Prostate gland (tissue), 2 donors: ENCODE measurements around the gene EEF2KMT. TPM values are rescaled to one million over a fixed set of nuclear protein-coding genes. Genes with fewer than 3 reads are reported as not detected.

ENCODE experiments used
- DNase-seq: peaks from one replicate; pipeline ENCODE4 v3.0.0-alpha.2; 2019; ENCODE audit warnings: low spot score
- H3K27ac ChIP-seq, 2 donors: fragments of 200-600 bp; sonication (generic); 2 replicates each; pipeline ENCODE4 v1.5.1; 2017 to 2019
- H3K27me3 ChIP-seq: fragments of 200-600 bp; sonication (generic); replicated peaks from 2 replicates; pipeline ENCODE4 v1.5.1; 2019; ENCODE audit not compliant: insufficient read depth
- H3K36me3 ChIP-seq, 2 donors: fragments of 200-600 bp; sonication (generic); 1 replicate in 1 of 2; 2 replicates in 1 of 2; pipeline versions ENCODE4 v1.5.1 to v1.8.1; 2017 to 2019
- H3K4me1 ChIP-seq: fragments of 200-600 bp; sonication (generic); replicated peaks from 2 replicates; pipeline ENCODE4 v1.5.1; 2019
- H3K4me3 ChIP-seq, 2 donors: fragments of 200-600 bp; sonication (generic); 2 replicates each; pipeline ENCODE4 v1.5.1; 2017 to 2019
- H3K9me3 ChIP-seq: fragments of 200-600 bp; sonication (generic); 2 replicates; pipeline ENCODE4 v1.5.1; 2017
- POLR2A ChIP-seq: fragments of 450-650 bp; IDR thresholded peaks from one replicate; pipeline ENCODE4 v1.6.1; 2016; ENCODE audit warnings: antibody characterized with exemption, mild to moderate bottlenecking
- POLR2AphosphoS5 ChIP-seq: sonication (generic); formaldehyde crosslinking; IDR thresholded peaks from one replicate; pipeline ENCODE4 v1.6.1; 2017; ENCODE audit warnings: antibody characterized with exemption
- WGBS: methylation state at CpG from one replicate; pipeline ENCODE4 v1.1.5; 2018; 5-methylcytosine and 5-hydroxymethylcytosine counted together
- intact Hi-C: fragments of 100-400 bp; cut with DNase I; formaldehyde crosslinking; loops from one replicate; pipeline ENCODE4 v1.14.2; 2022
- total RNA-seq, 2 donors: library from RNA; depleted of rRNA; stranded (reverse); fragments of >200 nt; gene quantifications; one replicate each; pipeline ENCODE4 v1.1.0, GENCODE V29; 2016
- TF ChIP-seq, protein P1 (sequence below), 4 experiments: fragments of 200-600 bp in 2 of 4; fragments of 450-650 bp in 2 of 4; sonication (generic) in 2 of 4; IDR thresholded peaks; 1 replicate in 3 of 4; 2 replicates in 1 of 4; pipeline ENCODE4 v1.5.1; 2016 to 2019; ENCODE audit warnings: antibody characterized with exemption in 4 of 4, mild to moderate bottlenecking in 2 of 4, moderate library complexity in 2 of 4

EEF2KMT gene
- total RNA-seq, 2 donors from 2014 or later, result 10.1 to 10.8 TPM

DNA sequence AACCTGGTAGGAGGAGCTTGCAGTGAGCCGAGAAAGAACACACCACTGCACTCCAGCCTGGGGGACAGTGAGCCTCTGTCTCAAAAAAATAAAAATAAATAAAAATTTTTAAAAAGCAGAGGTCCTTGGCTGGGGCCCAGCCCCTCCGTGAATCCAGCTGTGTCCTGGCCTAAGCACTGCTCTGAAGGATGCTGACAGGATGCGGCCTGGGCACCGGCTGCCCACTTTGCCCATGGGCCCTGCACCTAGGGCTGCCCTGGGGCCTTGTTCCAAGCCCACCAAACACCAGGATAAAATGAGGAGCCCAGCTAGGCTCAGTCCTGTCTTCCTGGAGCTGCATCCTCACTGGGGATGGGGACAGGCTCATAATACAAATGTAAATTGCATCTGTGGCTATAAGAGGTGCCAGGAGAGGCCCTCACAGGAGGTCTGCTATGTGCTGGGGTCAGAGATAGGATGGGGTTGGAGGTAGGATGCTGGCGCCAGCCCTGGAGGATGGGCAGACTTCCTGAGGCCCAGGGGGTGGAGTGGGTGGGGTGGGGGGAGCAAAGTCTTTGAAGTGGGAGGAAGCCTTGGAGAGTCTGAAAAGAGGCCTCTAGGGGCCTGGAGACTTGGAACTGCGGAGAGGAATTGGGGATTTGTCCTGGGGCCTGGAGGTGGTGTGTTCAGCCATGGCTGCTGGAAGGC lies 38.1 kb downstream of the EEF2KMT start:
- Histone ChIP-seq H3K4me3 (no peak overlapping the region), H3K27ac (no peak overlapping the region), H3K4me1 (no peaks in the 10 kb centered on the region), H3K9me3 (no peaks in the 10 kb centered on the region), H3K36me3 (no peaks in the 10 kb centered on the region), H3K27me3 (no peaks in the 10 kb centered on the region)
- TF ChIP-seq, protein P1, sequence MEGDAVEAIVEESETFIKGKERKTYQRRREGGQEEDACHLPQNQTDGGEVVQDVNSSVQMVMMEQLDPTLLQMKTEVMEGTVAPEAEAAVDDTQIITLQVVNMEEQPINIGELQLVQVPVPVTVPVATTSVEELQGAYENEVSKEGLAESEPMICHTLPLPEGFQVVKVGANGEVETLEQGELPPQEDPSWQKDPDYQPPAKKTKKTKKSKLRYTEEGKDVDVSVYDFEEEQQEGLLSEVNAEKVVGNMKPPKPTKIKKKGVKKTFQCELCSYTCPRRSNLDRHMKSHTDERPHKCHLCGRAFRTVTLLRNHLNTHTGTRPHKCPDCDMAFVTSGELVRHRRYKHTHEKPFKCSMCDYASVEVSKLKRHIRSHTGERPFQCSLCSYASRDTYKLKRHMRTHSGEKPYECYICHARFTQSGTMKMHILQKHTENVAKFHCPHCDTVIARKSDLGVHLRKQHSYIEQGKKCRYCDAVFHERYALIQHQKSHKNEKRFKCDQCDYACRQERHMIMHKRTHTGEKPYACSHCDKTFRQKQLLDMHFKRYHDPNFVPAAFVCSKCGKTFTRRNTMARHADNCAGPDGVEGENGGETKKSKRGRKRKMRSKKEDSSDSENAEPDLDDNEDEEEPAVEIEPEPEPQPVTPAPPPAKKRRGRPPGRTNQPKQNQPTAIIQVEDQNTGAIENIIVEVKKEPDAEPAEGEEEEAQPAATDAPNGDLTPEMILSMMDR (IDR thresholded peaks at IDR 0.05), result no peak
- TF ChIP-seq POLR2AphosphoS5 (no peak), POLR2A (no peak)
- no peak for DNase-seq
- intact Hi-C loops, result no loop called here
- WGBS, result 75% methylated on average over 6 of the region's 6 CpGs

DNA sequence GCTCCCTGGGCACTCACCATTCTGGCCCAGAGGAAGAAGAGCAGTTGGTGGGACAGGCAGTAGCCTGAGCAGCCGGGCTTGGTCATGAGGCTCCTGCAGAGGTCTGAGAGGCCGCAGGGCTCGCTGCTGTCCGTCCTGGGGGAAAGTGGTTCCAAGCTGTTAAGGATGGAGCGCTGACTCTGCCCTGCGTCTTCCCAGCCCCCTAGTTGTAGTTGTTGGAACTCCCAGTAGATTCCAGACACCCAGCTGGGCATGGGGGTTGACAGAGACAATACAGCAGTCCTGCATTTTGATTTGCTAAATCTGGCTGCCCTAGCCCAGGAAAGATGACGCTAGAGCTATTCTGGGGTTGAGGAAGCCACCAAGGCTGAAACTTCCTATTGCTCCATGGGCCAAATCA lies 39.1 kb downstream of the EEF2KMT start:
- intact Hi-C loops, result no loop called here
- H3K36me3 ChIP-seq, result no peaks in the 10 kb centered on the region
- no peak for DNase-seq
- H3K27ac ChIP-seq, result no peak overlapping the region
- H3K27me3 ChIP-seq, result no peaks in the 10 kb centered on the region
- WGBS, result 62% methylated on average over 7 of the region's 7 CpGs
- H3K4me3 ChIP-seq, result no peak overlapping the region
- TF ChIP-seq POLR2AphosphoS5 (no peak), POLR2A (no peak)
- TF ChIP-seq, protein P1 (IDR thresholded peaks at IDR 0.05), result no peak
- H3K4me1 ChIP-seq, result no peaks in the 10 kb centered on the region
- H3K9me3 ChIP-seq, result no peaks in the 10 kb centered on the region

DNA sequence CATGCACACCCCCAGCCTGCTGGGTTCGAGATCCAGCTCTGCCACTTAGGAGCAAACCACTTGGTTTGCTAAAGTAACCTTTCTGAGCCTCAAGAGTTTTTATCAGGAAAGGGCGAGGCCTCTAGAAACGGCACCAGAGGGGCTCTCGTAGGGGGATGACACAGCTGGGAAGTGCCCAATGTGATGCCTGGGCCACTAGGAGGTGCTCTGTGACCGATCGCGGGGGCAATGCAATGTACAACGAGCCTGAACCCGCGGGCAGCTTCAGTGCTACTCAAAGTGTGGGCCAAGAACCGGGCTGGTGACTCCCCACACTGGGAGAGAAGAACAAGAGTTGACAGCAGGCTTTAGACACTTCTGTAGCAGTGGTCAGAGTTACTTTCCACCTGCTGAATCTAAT lies 41.2 kb downstream of the EEF2KMT start:
- intact Hi-C loops, result no loop called here
- H3K9me3 ChIP-seq, result no peaks in the 10 kb centered on the region
- H3K4me1 ChIP-seq, result no peaks in the 10 kb centered on the region
- WGBS, result 17% methylated on average over 11 of the region's 11 CpGs
- no peak overlapping the region for H3K4me3 ChIP-seq
- TF ChIP-seq, protein P1 (IDR thresholded peaks at IDR 0.05), result no peak
- TF ChIP-seq POLR2A (no peak), POLR2AphosphoS5 (no peak)
- no peaks in the 10 kb centered on the region for H3K36me3 ChIP-seq
- no peak for DNase-seq
- H3K27me3 ChIP-seq, result no peaks in the 10 kb centered on the region
- no peak overlapping the region for H3K27ac ChIP-seq

- Histone ChIP-seq H3K36me3 (no peaks in the 10 kb centered on the region), H3K27ac (no peak overlapping the region), H3K9me3 (no peaks in the 10 kb centered on the region), H3K4me3 (no peak overlapping the region), H3K27me3 (no peaks in the 10 kb centered on the region), H3K4me1 (no peaks in the 10 kb centered on the region)
- intact Hi-C loops, result no loop called here
- DNase-seq, result no peak
- 64% methylated on average over 16 of the region's 16 CpGs for WGBS
- TF ChIP-seq POLR2AphosphoS5, result no peak
- TF ChIP-seq POLR2A, result no peak
- TF ChIP-seq, protein P1 (IDR thresholded peaks at IDR 0.05), result no peak
These were observed 42.4 kb downstream of the EEF2KMT start for GRCh38 chr16:5054876-5055865.
